ENCODE results near the gene MLN.

DNA sequence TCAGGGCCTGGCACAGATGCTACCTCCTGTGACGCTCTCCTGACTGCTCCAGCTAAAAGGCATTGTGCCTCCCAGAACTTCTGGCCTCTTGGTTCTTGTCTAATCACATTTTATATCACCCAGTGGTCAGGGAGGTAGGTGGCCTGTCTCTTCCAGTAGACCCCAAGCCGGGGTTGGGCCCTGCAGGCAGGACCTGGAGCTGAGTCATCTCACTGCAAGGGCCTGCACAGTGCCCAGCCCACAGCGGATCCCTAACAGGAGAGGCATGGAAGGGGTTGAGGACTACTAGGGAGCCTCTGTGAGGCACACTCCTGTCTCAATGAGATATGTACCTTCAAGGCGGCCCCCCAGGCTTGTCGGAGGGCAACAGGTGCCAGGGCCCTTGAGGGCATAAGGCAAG, 21.2 kb downstream of the MLN start:
- TF ChIP-seq, protein P1, sequence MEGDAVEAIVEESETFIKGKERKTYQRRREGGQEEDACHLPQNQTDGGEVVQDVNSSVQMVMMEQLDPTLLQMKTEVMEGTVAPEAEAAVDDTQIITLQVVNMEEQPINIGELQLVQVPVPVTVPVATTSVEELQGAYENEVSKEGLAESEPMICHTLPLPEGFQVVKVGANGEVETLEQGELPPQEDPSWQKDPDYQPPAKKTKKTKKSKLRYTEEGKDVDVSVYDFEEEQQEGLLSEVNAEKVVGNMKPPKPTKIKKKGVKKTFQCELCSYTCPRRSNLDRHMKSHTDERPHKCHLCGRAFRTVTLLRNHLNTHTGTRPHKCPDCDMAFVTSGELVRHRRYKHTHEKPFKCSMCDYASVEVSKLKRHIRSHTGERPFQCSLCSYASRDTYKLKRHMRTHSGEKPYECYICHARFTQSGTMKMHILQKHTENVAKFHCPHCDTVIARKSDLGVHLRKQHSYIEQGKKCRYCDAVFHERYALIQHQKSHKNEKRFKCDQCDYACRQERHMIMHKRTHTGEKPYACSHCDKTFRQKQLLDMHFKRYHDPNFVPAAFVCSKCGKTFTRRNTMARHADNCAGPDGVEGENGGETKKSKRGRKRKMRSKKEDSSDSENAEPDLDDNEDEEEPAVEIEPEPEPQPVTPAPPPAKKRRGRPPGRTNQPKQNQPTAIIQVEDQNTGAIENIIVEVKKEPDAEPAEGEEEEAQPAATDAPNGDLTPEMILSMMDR (IDR thresholded peaks at IDR 0.05; ENCODE audit: extremely low read depth in 1 of 2, insufficient read depth in 1 of 2, low read depth in 1 of 2, low read length in 2 of 2): no peak
- TF ChIP-seq EZH2 (IDR thresholded peaks at IDR 0.05; ENCODE audit: borderline replicate concordance, low read depth, low read length, severe bottlenecking): no peak
- no peak for TF ChIP-seq POLR2A (IDR thresholded peaks at IDR 0.05; ENCODE audit: low read depth, low read length)
- no peak for TF ChIP-seq POLR2AphosphoS5 (IDR thresholded peaks at IDR 0.05; ENCODE audit: insufficient read depth, low read depth, low read length)
- no peak for TF ChIP-seq FOS (IDR thresholded peaks at IDR 0.05; ENCODE audit: borderline replicate concordance, insufficient read depth, low read length)
- no peak for TF ChIP-seq MYC (IDR thresholded peaks at IDR 0.05; ENCODE audit: low read depth, low read length)
- TF ChIP-seq, protein P2, sequence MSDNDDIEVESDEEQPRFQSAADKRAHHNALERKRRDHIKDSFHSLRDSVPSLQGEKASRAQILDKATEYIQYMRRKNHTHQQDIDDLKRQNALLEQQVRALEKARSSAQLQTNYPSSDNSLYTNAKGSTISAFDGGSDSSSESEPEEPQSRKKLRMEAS (IDR thresholded peaks at IDR 0.05; ENCODE audit: insufficient read depth, insufficient read length): no peak
